A549 (cell line): Measurements from ENCODE around the gene FAM131B. TPM values are rescaled to one million over a fixed set of nuclear protein-coding genes. Genes with fewer than 3 reads are reported as not detected.

Source experiments
- ATAC-seq, 2 experiments: fragments of 200-7000 bp in 1 of 2; fragments of >200 bp in 1 of 2; cut with Nextera tagmentation in 1 of 2; cut with Tn5 transposase in 1 of 2; 3 replicates each; pipeline versions ENCODE4 v1.8.0 to v1.9.1; 2018 to 2020; ENCODE audit warnings: mild to moderate bottlenecking in 1 of 2, moderate library complexity in 1 of 2
- CTCF ChIA-PET: fragments of 300-600 bp; sonication (Branson Sonifier 250); formaldehyde crosslinking; extraction: SDS; loops from one replicate; lab custom pipeline; 2021; ENCODE audit warnings: antibody characterized with exemption, inconsistent platforms; lab: Yijun Ruan, JAX
- POLR2A ChIA-PET: fragments of 350-600 bp; formaldehyde crosslinking; extraction: SDS; loops from one replicate; lab custom pipeline; 2021; ENCODE audit warnings: antibody characterized with exemption, inconsistent platforms; lab: Yijun Ruan, JAX
- DNase-seq, 2 experiments: peaks; one replicate each; pipeline versions ENCODE4 v3.0.0 to v3.0.0-alpha.2; 2011 to 2016; ENCODE audit warnings: low read depth in 1 of 2, low spot score in 1 of 2
- FAIRE-seq: peaks from 2 replicates; lab custom pipeline; 2011; peaks lifted over from hg19 to GRCh38; lab: Jason Lieb, UNC
- H3K27ac ChIP-seq, 2 experiments: fragments of >200 bp; sonication (Bioruptor Twin); formaldehyde crosslinking; 3 replicates each; pipeline ENCODE4 v1.5.1; 2016 to 2017
- H3K4me1 ChIP-seq: fragments of >200 bp; sonication (Bioruptor Twin); formaldehyde crosslinking; 3 replicates; pipeline ENCODE4 v1.6.1; 2016
- H3K4me2 ChIP-seq: fragments of >200 bp; sonication (Bioruptor Twin); formaldehyde crosslinking; 3 replicates; pipeline ENCODE4 v1.6.1; 2016
- H3K4me3 ChIP-seq: fragments of >200 bp; sonication (Bioruptor Twin); formaldehyde crosslinking; 3 replicates; pipeline ENCODE4 v1.5.1; 2016
- H3K9me3 ChIP-seq: fragments of >200 bp; sonication (Bioruptor Twin); formaldehyde crosslinking; 3 replicates; pipeline ENCODE4 v1.6.1; 2016
- CHD4 ChIP-seq: fragments of 200-600 bp; sonication (generic); IDR thresholded peaks from 2 replicates; pipeline ENCODE4 v1.6.1; 2016; ENCODE audit warnings: antibody characterized with exemption, mild to moderate bottlenecking, borderline replicate concordance
- ESRRA ChIP-seq: fragments of 150-350 bp; IDR thresholded peaks from 2 replicates; pipeline ENCODE4 v1.6.1; 2014; ENCODE audit warnings: mild to moderate bottlenecking, low read length, borderline replicate concordance
- GATA3 ChIP-seq: IDR thresholded peaks from 2 replicates; pipeline ENCODE4 v1.6.1; 2012; ENCODE audit warnings: borderline replicate concordance
- HDAC2 ChIP-seq: fragments of 200-600 bp; sonication (generic); IDR thresholded peaks from 2 replicates; pipeline ENCODE4 v1.6.1; 2016
- HMGXB4 ChIP-seq: fragments of 250-450 bp; sonication (Bioruptor Pico); IDR thresholded peaks from 2 replicates; pipeline ENCODE4 v1.5.0; 2021; ENCODE audit warnings: mild to moderate bottlenecking, moderate library complexity, borderline replicate concordance
- HOXB5 ChIP-seq: fragments of 250-450 bp; sonication (Bioruptor Pico); IDR thresholded peaks from 2 replicates; pipeline ENCODE4 v1.5.0; 2020; ENCODE audit warnings: mild to moderate bottlenecking, moderate library complexity
- KDM1A ChIP-seq: fragments of 200-600 bp; sonication (generic); IDR thresholded peaks from 2 replicates; pipeline ENCODE4 v1.6.1; 2016; ENCODE audit warnings: low read depth, mild to moderate bottlenecking
- NFE2L2 ChIP-seq: fragments of 150-350 bp; conservative IDR thresholded peaks from 2 replicates; pipeline ENCODE4 v1.6.1; 2014; ENCODE audit warnings: low read length
- NR3C1 ChIP-seq: fragments of >200 bp; sonication (Bioruptor Twin); formaldehyde crosslinking; IDR thresholded peaks from 3 replicates; pipeline ENCODE4 v1.6.1; 2017
- PBX3 ChIP-seq: IDR thresholded peaks from 2 replicates; pipeline ENCODE4 v1.6.1; 2012
- POLR2A ChIP-seq: IDR thresholded peaks from 2 replicates; pipeline ENCODE4 v1.6.1; 2012; ENCODE audit warnings: mild to moderate bottlenecking, low read length
- RARB ChIP-seq: fragments of 250-450 bp; sonication (Bioruptor Pico); IDR thresholded peaks from 2 replicates; pipeline ENCODE4 v1.8.0; 2021; ENCODE audit warnings: mild to moderate bottlenecking, moderate library complexity
- RFX5 ChIP-seq: fragments of 450-650 bp; IDR thresholded peaks from 2 replicates; pipeline ENCODE4 v1.7.1; 2014; ENCODE audit warnings: antibody characterized with exemption, mild to moderate bottlenecking, moderate library complexity
- RNF2 ChIP-seq: fragments of 200-600 bp; sonication (generic); IDR thresholded peaks from 2 replicates; pipeline ENCODE4 v1.6.1; 2016; ENCODE audit warnings: low read depth, mild to moderate bottlenecking, antibody characterized with exemption, moderate library complexity, borderline replicate concordance
- SMC3 ChIP-seq: fragments of >200 bp; sonication (Bioruptor Twin); formaldehyde crosslinking; IDR thresholded peaks from 3 replicates; pipeline ENCODE4 v1.6.1; 2018; ENCODE audit warnings: inconsistent platforms
- SREBF2 ChIP-seq: fragments of 450-650 bp; IDR thresholded peaks from 2 replicates; pipeline ENCODE4 v1.6.1; 2014; ENCODE audit warnings: mild to moderate bottlenecking, moderate library complexity
- ZC3H11A ChIP-seq: fragments of 450-650 bp; IDR thresholded peaks from 2 replicates; pipeline ENCODE4 v1.6.1; 2014; ENCODE audit warnings: antibody characterized with exemption, mild to moderate bottlenecking
- ZFP36 ChIP-seq: fragments of 450-650 bp; IDR thresholded peaks from 2 replicates; pipeline ENCODE4 v1.6.1; 2014; ENCODE audit warnings: borderline replicate concordance; ENCODE audit not compliant: partially characterized antibody
- ZNF302 ChIP-seq: fragments of 250-450 bp; sonication (Bioruptor Pico); IDR thresholded peaks from 2 replicates; pipeline ENCODE4 v1.9.0; 2021; ENCODE audit warnings: inconsistent platforms, mild to moderate bottlenecking, moderate library complexity
- ZSCAN20 ChIP-seq: fragments of 250-450 bp; sonication (Bioruptor Pico); IDR thresholded peaks from 2 replicates; pipeline ENCODE4 v1.8.0; 2022; ENCODE audit warnings: mild to moderate bottlenecking, moderate library complexity
- WGBS: methylation state at CpG from one replicate; pipeline ENCODE4 v1.1.6; 2017; ENCODE audit errors: missing lambda C conversion rate; 5-methylcytosine and 5-hydroxymethylcytosine counted together
- polyA plus RNA-seq, 4 experiments: library from polyadenylated mRNA; depleted of rRNA in 3 of 4; stranded (reverse); fragments of >200 nt; fragmentation: RNase III in 1 of 4; extraction: RNeasy Plus Mini Kit Qiagen cat#74134 plus additional on column Dnase treatment in 1 of 4; gene quantifications; 2 replicates in 3 of 4; 3 replicates in 1 of 4; pipeline ENCODE4 v1.2.3, GENCODE V29; 2011 to 2017
- small RNA-seq, 6 experiments: library from RNA; depleted of rRNA; stranded (forward); fragments of <200 nt; gene quantifications; one replicate each; pipeline ENCODE3, GENCODE V24; 2012

FAM131B gene
- polyA plus RNA-seq, 2 of the 4 experiments (the other 2 are of a cell fraction), result 0.19 to 0.52 TPM

- no peaks in the 10 kb centered on the region for H3K9me3 ChIP-seq
- TF ChIP-seq SMC3 (no peak), PBX3 (no peak), HDAC2 (no peak), ZNF302 (CRISPR knock-in tag) (no peak), CHD4 (no peak), POLR2A (no peak), SREBF2 (no peak), ESRRA (no peak), KDM1A (no peak), ZC3H11A (no peak), RFX5 (no peak)
- no peak overlapping the region for H3K4me2 ChIP-seq
- FAIRE-seq, result no peak
- peak in 1 of 2 experiments; percentile 13; a peak in 3 of 6 replicates for ATAC-seq
- DNase-seq, result no peak
- 87% methylated on average over 6 of the region's 6 CpGs for WGBS
- no peak overlapping the region for H3K4me3 ChIP-seq
- CTCF ChIA-PET, result interaction anchor here (0.9 to 3.4 kb wide), 16 partner anchors 9 to 116 kb away, joined by 3 to 37 read pairs (median 6); partner anchors contain the start of genes CASP2, CLCN1 and GSTK1
- H3K4me1 ChIP-seq, result no peaks in the 10 kb centered on the region
- H3K27ac ChIP-seq, result no peak overlapping the region
- POLR2A ChIA-PET, result no interaction called here
Measured at GRCh38 chr7:143304938-143305337, 57.6 kb downstream of the FAM131B start.

- Histone ChIP-seq H3K4me2 (no peak overlapping the region), H3K9me3 (no peaks in the 10 kb centered on the region), H3K27ac (no peak overlapping the region), H3K4me1 (no peaks in the 10 kb centered on the region), H3K4me3 (no peak overlapping the region)
- WGBS, result 94% methylated on average over 10 of the region's 10 CpGs
- ChIA-PET CTCF (no interaction called here), POLR2A (no interaction called here)
- TF ChIP-seq NR3C1 (no peak), POLR2A (no peak), RNF2 (no peak), RARB (CRISPR knock-in tag) (no peak), NFE2L2 (no peak), GATA3 (no peak), HDAC2 (no peak), ZNF302 (CRISPR knock-in tag) (no peak), ZSCAN20 (no peak), HOXB5 (CRISPR knock-in tag) (no peak), ZFP36 (no peak), HMGXB4 (no peak)
- no peak for ATAC-seq
- no peak for FAIRE-seq
- no peak for DNase-seq
Measured at GRCh38 chr7:143303733-143304132, 58.8 kb downstream of the FAM131B start.

Small RNA genes lying within 50 kb of the gene (small RNA-seq; reads per million reads assigned to genes)
- 0 to 1.9 (median 0) reads per million in 6 experiments for gene MIR6892

Other genes with a start within 250 kb of the FAM131B start
- gene PIP, start 230.6 kb downstream of the FAM131B start, polyA plus RNA-seq (2011; rRNA removed), result 0.14 TPM in 1 of 2 replicates, not detected in the other
- not detected in 3 replicates for gene PIP, start 230.6 kb downstream of the FAM131B start, polyA plus RNA-seq (2017; fragmentation: RNase III; extraction: RNeasy Plus Mini Kit Qiagen cat#74134 plus additional on column Dnase treatment)
- gene TAS2R39, start 179.3 kb downstream of the FAM131B start, polyA plus RNA-seq (2011; rRNA removed), result not detected in 2 replicates
- not detected in 3 replicates for gene TAS2R39, start 179.3 kb downstream of the FAM131B start, polyA plus RNA-seq (2017; fragmentation: RNase III; extraction: RNeasy Plus Mini Kit Qiagen cat#74134 plus additional on column Dnase treatment)
- not detected in 2 replicates for gene TAS2R40, start 140.7 kb downstream of the FAM131B start, polyA plus RNA-seq (2011; rRNA removed)
- not detected in 3 replicates for gene TAS2R40, start 140.7 kb downstream of the FAM131B start, polyA plus RNA-seq (2017; fragmentation: RNase III; extraction: RNeasy Plus Mini Kit Qiagen cat#74134 plus additional on column Dnase treatment)
- gene GSTK1, start 99.3 kb downstream of the FAM131B start, polyA plus RNA-seq (2011; rRNA removed), result 76.6 and 96.5 TPM in 2 replicates
- 80.8 to 92.9 TPM (median 91.5 TPM) in 3 replicates for gene GSTK1, start 99.3 kb downstream of the FAM131B start, polyA plus RNA-seq (2017; fragmentation: RNase III; extraction: RNeasy Plus Mini Kit Qiagen cat#74134 plus additional on column Dnase treatment)
- 0.49 and 0.65 TPM in 2 replicates for gene TMEM139, start 77.8 kb downstream of the FAM131B start, polyA plus RNA-seq (2011; rRNA removed)
- gene TMEM139, start 77.8 kb downstream of the FAM131B start, polyA plus RNA-seq (2017; fragmentation: RNase III; extraction: RNeasy Plus Mini Kit Qiagen cat#74134 plus additional on column Dnase treatment), result 0.37 to 0.71 TPM (median 0.42 TPM) in 3 replicates
- gene CASP2, start 74.4 kb downstream of the FAM131B start, polyA plus RNA-seq (2011; rRNA removed), result 24.6 and 26.0 TPM in 2 replicates
- gene CASP2, start 74.4 kb downstream of the FAM131B start, polyA plus RNA-seq (2017; fragmentation: RNase III; extraction: RNeasy Plus Mini Kit Qiagen cat#74134 plus additional on column Dnase treatment), result 17.7 to 19.9 TPM (median 18.7 TPM) in 3 replicates
- gene CLCN1, start 46.6 kb downstream of the FAM131B start, polyA plus RNA-seq (2011; rRNA removed), result 0.08 TPM in 1 of 2 replicates, not detected in the other
- gene CLCN1, start 46.6 kb downstream of the FAM131B start, polyA plus RNA-seq (2017; fragmentation: RNase III; extraction: RNeasy Plus Mini Kit Qiagen cat#74134 plus additional on column Dnase treatment), result 0.03 TPM in 1 of 3 replicates, not detected in the others
- gene ZYX, start 18.6 kb upstream of the FAM131B start, polyA plus RNA-seq (2011; rRNA removed), result 13.3 and 24.5 TPM in 2 replicates
- gene ZYX, start 18.6 kb upstream of the FAM131B start, polyA plus RNA-seq (2017; fragmentation: RNase III; extraction: RNeasy Plus Mini Kit Qiagen cat#74134 plus additional on column Dnase treatment), result 109 to 124 TPM (median 119 TPM) in 3 replicates
- not detected in 2 replicates for gene EPHA1, start 46.1 kb upstream of the FAM131B start, polyA plus RNA-seq (2011; rRNA removed)
- not detected in 3 replicates for gene EPHA1, start 46.1 kb upstream of the FAM131B start, polyA plus RNA-seq (2017; fragmentation: RNase III; extraction: RNeasy Plus Mini Kit Qiagen cat#74134 plus additional on column Dnase treatment)
- gene TAS2R60, start 80.7 kb upstream of the FAM131B start, polyA plus RNA-seq (2011; rRNA removed), result not detected in 2 replicates
- gene TAS2R60, start 80.7 kb upstream of the FAM131B start, polyA plus RNA-seq (2017; fragmentation: RNase III; extraction: RNeasy Plus Mini Kit Qiagen cat#74134 plus additional on column Dnase treatment), result not detected in 3 replicates
- gene TAS2R41, start 115.2 kb upstream of the FAM131B start, polyA plus RNA-seq (2011; rRNA removed), result not detected in 2 replicates
- not detected in 3 replicates for gene TAS2R41, start 115.2 kb upstream of the FAM131B start, polyA plus RNA-seq (2017; fragmentation: RNase III; extraction: RNeasy Plus Mini Kit Qiagen cat#74134 plus additional on column Dnase treatment)
- not detected in 2 replicates for gene CTAGE15, start 209.1 kb upstream of the FAM131B start, polyA plus RNA-seq (2011; rRNA removed)
- gene CTAGE15, start 209.1 kb upstream of the FAM131B start, polyA plus RNA-seq (2017; fragmentation: RNase III; extraction: RNeasy Plus Mini Kit Qiagen cat#74134 plus additional on column Dnase treatment), result not detected in 3 replicates